Measurements from ENCODE around the gene SEPTIN12.
"Not testable (repeated sequence)": the region's sequence is repeated elsewhere in the genome, so short reads cannot be mapped to it uniquely, and the experiment has no call there.

The SEPTIN12 gene

GRCh38 chr16:4801962-4802658 is 14.0 kb upstream of the SEPTIN12 start, which contains the start of gene ROGDI:
TSS of gene ROGDI (minus strand) at chr16:4802633. CDS start at chr16:4802571, 62 bp downstream.
- peak; percentile 90 for DNase-seq

GRCh38 chr16:4801051-4801961 is 13.2 kb upstream of the SEPTIN12 start:
- no peak for DNase-seq

- no peak for DNase-seq
These were observed 12.3 kb upstream of the SEPTIN12 start for GRCh38 chr16:4800290-4801041.

GRCh38 chr16:4799171-4799855 is 11.2 kb upstream of the SEPTIN12 start:
- no peak for DNase-seq

GRCh38 chr16:4798456-4798855 is 10.3 kb upstream of the SEPTIN12 start:
- no peak for DNase-seq

GRCh38 chr16:4797805-4798252 is 9.7 kb upstream of the SEPTIN12 start:
- DNase-seq: no peak

- no peak for DNase-seq
These were observed 9.0 kb upstream of the SEPTIN12 start for GRCh38 chr16:4796982-4797804.

- no peak for DNase-seq
These were observed 7.9 kb upstream of the SEPTIN12 start for GRCh38 chr16:4795828-4796572.

GRCh38 chr16:4795181-4795827 is 7.2 kb upstream of the SEPTIN12 start, which contains the start of gene SMIM22:
TSS of gene SMIM22 (plus strand) at chr16:4795369. CDS start at chr16:4795735, 366 bp downstream.
- no peak for DNase-seq

GRCh38 chr16:4792951-4793513 is 4.9 kb upstream of the SEPTIN12 start:
- DNase-seq: no peak

GRCh38 chr16:4790871-4791270 is 2.7 kb upstream of the SEPTIN12 start:
- DNase-seq: no peak

GRCh38 chr16:4790261-4790660 is 2.1 kb upstream of the SEPTIN12 start:
- no peak for DNase-seq

GRCh38 chr16:4788910-4789309 is 765 bp upstream of the SEPTIN12 start:
- no peak for DNase-seq

GRCh38 chr16:4788489-4788889 is 344 bp upstream of the SEPTIN12 start:
- DNase-seq: no peak

GRCh38 chr16:4787068-4787467 is 1.1 kb downstream of the SEPTIN12 start:
- DNase-seq: no peak

- no peak for DNase-seq
These were observed 2.2 kb downstream of the SEPTIN12 start for GRCh38 chr16:4785758-4786433.

- DNase-seq: not testable (repeated sequence)
These were observed 3.6 kb downstream of the SEPTIN12 start for GRCh38 chr16:4784444-4784987.

GRCh38 chr16:4783951-4784336 is 4.2 kb downstream of the SEPTIN12 start:
- DNase-seq: no peak

All from CD4-positive, alpha-beta T cell treated with Interleukin-12 subunit alpha and Interleukin-12 subunit beta, for 1 hour (primary cell).